Sigmoid colon (tissue), 7 donors: ENCODE measurements around the gene IL1RAPL1. TPM values are rescaled to one million over a fixed set of nuclear protein-coding genes. Genes with fewer than 3 reads are reported as not detected.

Source experiments
- DNase-seq: peaks from one replicate; pipeline ENCODE4 v3.0.0-alpha.2; 2019
- H3K27ac ChIP-seq, 4 donors: fragments of 200-600 bp; sonication (generic); one replicate each; pipeline ENCODE4 v1.5.1; 2016 to 2019; ENCODE audit warnings: mild to moderate bottlenecking in 1 of 4
- H3K27me3 ChIP-seq, 3 donors: fragments of 200-600 bp; sonication (generic); one replicate each; pipeline ENCODE4 v1.5.1; 2019; ENCODE audit warnings: mild to moderate bottlenecking in 1 of 3
- H3K36me3 ChIP-seq, 4 donors: fragments of 200-600 bp; sonication (generic); one replicate each; pipeline ENCODE4 v1.5.1; 2016 to 2019
- H3K4me1 ChIP-seq, 4 donors: fragments of 200-600 bp; sonication (generic); one replicate each; pipeline ENCODE4 v1.5.1; 2017 to 2019
- H3K4me3 ChIP-seq, 4 donors: fragments of 200-600 bp; sonication (generic); one replicate each; pipeline ENCODE4 v1.5.1; 2017 to 2019; ENCODE audit warnings: mild to moderate bottlenecking in 2 of 4, moderate library complexity in 1 of 4
- H3K9me3 ChIP-seq, 4 donors: fragments of 200-600 bp in 3 of 4; sonication (generic) in 3 of 4; one replicate each; pipeline versions ENCODE4 v1.5.1 to v1.6.1; 2013 to 2019
- CTCF ChIP-seq, 4 experiments: fragments of 450-650 bp in 3 of 4; fragments of 200-600 bp in 1 of 4; IDR thresholded peaks; one replicate each; pipeline ENCODE4 v1.5.1; 2016 to 2019; ENCODE audit warnings: antibody characterized with exemption in 4 of 4, mild to moderate bottlenecking in 3 of 4, moderate library complexity in 2 of 4
- EP300 ChIP-seq, 4 donors: sonication (generic); formaldehyde crosslinking; IDR thresholded peaks; one replicate each; pipeline ENCODE4 v1.6.1; 2017; ENCODE audit warnings: antibody characterized with exemption in 4 of 4
- POLR2A ChIP-seq, 2 donors: fragments of 450-650 bp; IDR thresholded peaks; one replicate each; pipeline ENCODE4 v1.6.1; 2016; ENCODE audit warnings: antibody characterized with exemption in 2 of 2, mild to moderate bottlenecking in 2 of 2, moderate library complexity in 2 of 2
- POLR2AphosphoS5 ChIP-seq, 4 donors: sonication (generic); formaldehyde crosslinking; IDR thresholded peaks; one replicate each; pipeline ENCODE4 v1.6.1; 2017; ENCODE audit warnings: antibody characterized with exemption in 4 of 4
- WGBS, 2 donors: extraction: QIAGEN DNeasy Blood & Tissue Kit; methylation state at CpG; one replicate each; pipeline ENCODE4 v1.1.7; 2013; 5-methylcytosine and 5-hydroxymethylcytosine counted together
- intact Hi-C: fragments of 100-400 bp; cut with DNase I; formaldehyde crosslinking; loops from one replicate; pipeline ENCODE4 v1.15.1; 2023
- polyA plus RNA-seq, 3 donors: library from polyadenylated mRNA; stranded (reverse); fragments of 200-250 nt; gene quantifications; one replicate each; pipeline ENCODE4 v1.2.3, GENCODE V29; 2013
- total RNA-seq, 4 donors: library from RNA; depleted of rRNA; stranded (reverse); fragments of >200 nt; gene quantifications; one replicate each; pipeline ENCODE4 v1.1.0, GENCODE V29; 2016
- donor health status: healthy with polysubstance abuse.
- donor health status: Bipolar disorder and iron deficiency.
- donor health status: healthy.

IL1RAPL1 gene
- total and polyA plus RNA-seq, 7 donors = 0.07 to 2.5 (median 1.2) TPM; not detected in 2

- H3K9me3 ChIP-seq = no peaks in the 10 kb centered on the region
- no peak overlapping the region for H3K27ac ChIP-seq
- no peaks in the 10 kb centered on the region for H3K4me1 ChIP-seq
- TF ChIP-seq CTCF (IDR thresholded peaks at IDR 0.05) (no peak), EP300 (IDR thresholded peaks at IDR 0.05) (no peak), POLR2A (IDR thresholded peaks at IDR 0.05) (no peak), POLR2AphosphoS5 (IDR thresholded peaks at IDR 0.05) (no peak)
- 81 to 91% methylated on average over 1 of the region's 1 CpG for WGBS, 2 donors
- H3K36me3 ChIP-seq = no peaks in the 10 kb centered on the region
- intact Hi-C loops = no loop called here
- no peaks in the 10 kb centered on the region for H3K27me3 ChIP-seq
- no peak overlapping the region for H3K4me3 ChIP-seq
- no peak for DNase-seq
These were observed 882.8 kb downstream of the IL1RAPL1 start for GRCh38 chrX:29470030-29470429.

- no peaks in the 10 kb centered on the region for H3K36me3 ChIP-seq
- TF ChIP-seq EP300 (IDR thresholded peaks at IDR 0.05) (no peak), CTCF (IDR thresholded peaks at IDR 0.05) (no peak), POLR2A (IDR thresholded peaks at IDR 0.05) (no peak), POLR2AphosphoS5 (IDR thresholded peaks at IDR 0.05) (no peak)
- intact Hi-C loops = no loop called here
These were observed 884.6 kb downstream of the IL1RAPL1 start for GRCh38 chrX:29471829-29472228.

GRCh38 chrX:29477878-29478277 is 890.6 kb downstream of the IL1RAPL1 start:
- intact Hi-C loops = no loop called here
- TF ChIP-seq POLR2AphosphoS5 (IDR thresholded peaks at IDR 0.05) = no peak
- Histone ChIP-seq H3K4me1 (no peaks in the 10 kb centered on the region), H3K9me3 (no peaks in the 10 kb centered on the region), H3K27me3 (no peaks in the 10 kb centered on the region), H3K27ac (no peak overlapping the region), H3K4me3 (no peak overlapping the region), H3K36me3 (no peaks in the 10 kb centered on the region)
- DNase-seq = no peak
- 31 to 36% methylated on average over 1 of the region's 1 CpG for WGBS, 2 donors

More at GRCh38 chrX:29471829-29472228, 884.6 kb downstream of the IL1RAPL1 start:
- H3K4me1 ChIP-seq = no peaks in the 10 kb centered on the region
- DNase-seq = no peak
- no peak overlapping the region for H3K4me3 ChIP-seq
- no peaks in the 10 kb centered on the region for H3K9me3 ChIP-seq
- H3K27ac ChIP-seq = no peak overlapping the region
- no peaks in the 10 kb centered on the region for H3K27me3 ChIP-seq

GRCh38 chrX:29478336-29479069 is 891.3 kb downstream of the IL1RAPL1 start:
- no peaks in the 10 kb centered on the region for H3K4me1 ChIP-seq
- 33 to 46% methylated on average over 10 of the region's 10 CpGs for WGBS, 2 donors
- no peaks in the 10 kb centered on the region for H3K27me3 ChIP-seq
- no peaks in the 10 kb centered on the region for H3K36me3 ChIP-seq
- DNase-seq = no peak
- no peaks in the 10 kb centered on the region for H3K9me3 ChIP-seq
- no peak overlapping the region for H3K27ac ChIP-seq
- TF ChIP-seq EP300 (IDR thresholded peaks at IDR 0.05) (no peak), POLR2AphosphoS5 (IDR thresholded peaks at IDR 0.05) (no peak), CTCF (IDR thresholded peaks at IDR 0.05) (peak in 1 of 4 experiments; percentile 41), POLR2A (IDR thresholded peaks at IDR 0.05) (no peak)
- no peak overlapping the region for H3K4me3 ChIP-seq
- intact Hi-C loops = no loop called here

GRCh38 chrX:29487214-29487613 is 900.0 kb downstream of the IL1RAPL1 start:
- Histone ChIP-seq H3K27me3 (no peaks in the 10 kb centered on the region), H3K36me3 (no peaks in the 10 kb centered on the region), H3K9me3 (no peaks in the 10 kb centered on the region), H3K4me1 (no peaks in the 10 kb centered on the region), H3K4me3 (no peak overlapping the region), H3K27ac (no peak overlapping the region)
- DNase-seq = no peak
- TF ChIP-seq POLR2A (IDR thresholded peaks at IDR 0.05) (no peak), CTCF (IDR thresholded peaks at IDR 0.05) (no peak), EP300 (IDR thresholded peaks at IDR 0.05) (no peak), POLR2AphosphoS5 (IDR thresholded peaks at IDR 0.05) (no peak)
- WGBS, 2 donors = 90 to 93% methylated on average over 2 of the region's 2 CpGs
- intact Hi-C loops = no loop called here
